Motor neuron (in vitro differentiated cells): ENCODE measurements around the gene EHMT1. TPM values are rescaled to one million over a fixed set of nuclear protein-coding genes. Genes with fewer than 3 reads are reported as not detected.
"Not testable (repeated sequence)": the region's sequence is repeated elsewhere in the genome, so short reads cannot be mapped to it uniquely, and the experiment has no call there.

Experiments
- ATAC-seq, 8 experiments: fragments of 200-7000 bp; cut with Tn5 transposase; replicated peaks in 6 of 8; 2 replicates each; pipeline ENCODE4 v1.8.0; 2021; ENCODE audit warnings: mild to moderate bottlenecking in 8 of 8, moderate library complexity in 8 of 8
- H3K27ac ChIP-seq, 2 donors: fragments of 250-450 bp; sonication (Bioruptor Pico); 2 replicates each; pipeline ENCODE4 v1.9.0; 2021; ENCODE audit warnings: antibody characterized with exemption in 2 of 2, mild to moderate bottlenecking in 2 of 2, moderate library complexity in 1 of 2
- H3K4me1 ChIP-seq, 2 donors: fragments of 250-450 bp; sonication (Bioruptor Pico); replicated peaks in 1 of 2; 2 replicates each; pipeline ENCODE4 v1.6.1; 2021; ENCODE audit warnings: antibody characterized with exemption in 2 of 2, mild to moderate bottlenecking in 2 of 2, moderate library complexity in 1 of 2
- H3K4me3 ChIP-seq, 5 donors: fragments of 250-450 bp; sonication (Bioruptor Pico); 2 replicates each; pipeline ENCODE4 v1.9.0; 2021; ENCODE audit warnings: antibody characterized with exemption in 5 of 5, mild to moderate bottlenecking in 5 of 5, moderate library complexity in 4 of 5
- WGBS, 10 experiments: fragments of 450-650 bp; shearing (Covaris generic); methylation state at CpG; one replicate each; pipeline ENCODE4 v1.0.0; 2022; 5-methylcytosine and 5-hydroxymethylcytosine counted together
- in situ Hi-C, 9 experiments: fragments of 400-800 bp; cut with MboI; loops; one replicate each; pipeline ENCODE4 v1.15.0; 2021; ENCODE audit warnings: low sequenced_read_pairs in 9 of 9, low pct_unique_long_range_greater_than_20kb in 2 of 9; ENCODE audit not compliant: unreplicated experiment in 9 of 9
- total RNA-seq, 8 experiments: library from RNA; unstranded; fragments of 300-600 nt; gene quantifications; 2 replicates each; pipeline versions ENCODE4 v1.2.3 to v1.2.4, GENCODE V29; 2022

Gene EHMT1
- total RNA-seq, 8 experiments from 2014 or later, result 25.0 to 90.6 (median 42.6) TPM

DNA sequence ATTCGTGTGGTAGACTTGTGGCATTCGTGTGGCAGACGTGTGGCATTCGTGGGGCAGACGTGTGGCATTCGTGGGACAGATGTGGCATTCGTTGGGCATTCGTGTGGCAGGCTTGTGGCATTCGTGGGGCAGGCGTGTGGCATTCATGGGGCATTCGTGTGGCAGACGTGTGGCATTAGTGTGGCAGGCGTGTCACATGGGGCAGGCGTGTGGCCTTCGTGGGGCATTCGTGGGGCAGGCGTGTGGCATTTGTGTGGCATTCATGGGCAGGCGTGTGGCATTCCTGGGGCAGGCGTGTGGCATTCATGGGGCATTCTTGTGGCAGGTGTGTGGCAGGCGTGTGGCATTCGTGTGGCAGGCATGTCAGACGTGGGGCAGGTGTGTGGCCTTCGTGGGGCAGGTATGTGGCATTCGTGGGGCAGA, 106.0 kb downstream of the EHMT1 start:
- whole genome bisulfite sequencing, 10 experiments, result 96 to 100% (median 100%) methylated on average over 1 to 6 of the region's 24 CpGs; no CpG with 5 or more reads in 6 of the 10 experiments
- no peaks in the 10 kb centered on the region for H3K4me1 ChIP-seq
- in situ Hi-C loops, result no loop called here
- ATAC-seq, result no peak
- H3K27ac ChIP-seq, result no peak overlapping the region
- H3K4me3 ChIP-seq, result no peak overlapping the region

- no peaks in the 10 kb centered on the region for H3K4me1 ChIP-seq
- H3K27ac ChIP-seq, result no peak overlapping the region
- in situ Hi-C loops, result no loop called here
- no peak overlapping the region for H3K4me3 ChIP-seq
- WGBS, 10 experiments, result 80 to 100% (median 94%) methylated on average over 1 to 9 of the region's 10 CpGs; no CpG with 5 or more reads in 5 of the 10 experiments
- no peak for ATAC-seq
Observed at GRCh38 chr9:137725598-137725997, 106.8 kb downstream of the EHMT1 start.

DNA sequence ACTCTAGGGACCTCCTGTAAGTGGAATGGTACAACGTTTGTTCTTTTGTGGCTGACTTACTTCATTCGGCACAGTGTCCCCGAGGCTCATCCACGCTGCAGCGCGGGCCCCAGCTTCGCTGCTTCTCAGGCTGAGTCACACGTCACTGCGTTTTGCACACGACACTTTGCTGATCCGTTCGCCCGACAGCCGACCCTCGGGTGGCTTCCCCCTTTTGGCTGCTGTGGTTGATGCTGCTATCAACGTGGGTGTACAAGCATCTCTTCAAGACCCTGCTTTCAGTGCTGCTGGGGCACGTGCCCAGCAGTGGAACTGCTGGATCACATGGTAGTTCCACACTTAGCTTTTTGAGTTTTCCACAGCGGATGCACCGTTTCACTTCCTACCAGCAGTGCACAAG, 107.5 kb downstream of the EHMT1 start:
- 100% methylated on average over 1 to 2 of the region's 19 CpGs; no CpG with 5 or more reads in 8 of the 10 experiments for WGBS, 10 experiments
- H3K27ac ChIP-seq, in situ Hi-C loops: not testable (repeated sequence)

DNA sequence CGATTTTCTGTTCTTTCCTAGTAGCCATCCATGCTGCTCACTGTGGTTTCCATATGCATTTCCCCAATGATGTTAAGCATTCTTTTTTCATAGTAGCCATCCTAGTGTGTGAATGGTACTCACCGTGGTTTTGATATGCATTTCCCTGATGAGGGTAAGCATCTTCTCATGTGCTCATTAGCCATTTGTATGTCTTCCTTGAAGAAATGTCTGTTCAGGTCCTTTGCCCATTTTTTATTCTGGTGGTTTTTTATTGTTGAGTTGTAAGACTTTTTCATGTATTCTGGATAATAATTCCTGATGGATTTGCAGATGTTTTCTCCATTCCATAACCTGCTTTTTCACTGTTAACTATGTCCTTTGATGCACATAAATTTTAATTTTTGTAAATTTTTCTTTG, 108.0 kb downstream of the EHMT1 start:
- H3K4me1 ChIP-seq, result no peaks in the 10 kb centered on the region
- in situ Hi-C loops, result no loop called here
- H3K27ac ChIP-seq, result no peak overlapping the region
- WGBS, 10 experiments, result 83 to 100% (median 91%) methylated on average over 1 to 2 of the region's 2 CpGs; no CpG with 5 or more reads in 2 of the 10 experiments
- no peak for ATAC-seq
- no peak overlapping the region for H3K4me3 ChIP-seq

More for the DNA sequence above, 107.5 kb downstream of the EHMT1 start:
- ATAC-seq, H3K4me1 ChIP-seq, H3K4me3 ChIP-seq: not testable (repeated sequence)

GRCh38 chr9:137727716-137728115, 108.9 kb downstream of the EHMT1 start:
- in situ Hi-C loops, result no loop called here
- Histone ChIP-seq H3K4me1 (no peaks in the 10 kb centered on the region), H3K4me3 (no peak overlapping the region), H3K27ac (no peak overlapping the region)
- no peak for ATAC-seq

- Histone ChIP-seq H3K4me1 (no peaks in the 10 kb centered on the region), H3K4me3 (no peak overlapping the region), H3K27ac (no peak overlapping the region)
- in situ Hi-C loops, result no loop called here
- WGBS, 10 experiments, result 58 to 100% (median 100%) methylated on average over 1 to 6 of the region's 20 CpGs; no CpG with 5 or more reads in 3 of the 10 experiments
- ATAC-seq, result no peak
Observed at GRCh38 chr9:137728444-137729311, 109.9 kb downstream of the EHMT1 start.

DNA sequence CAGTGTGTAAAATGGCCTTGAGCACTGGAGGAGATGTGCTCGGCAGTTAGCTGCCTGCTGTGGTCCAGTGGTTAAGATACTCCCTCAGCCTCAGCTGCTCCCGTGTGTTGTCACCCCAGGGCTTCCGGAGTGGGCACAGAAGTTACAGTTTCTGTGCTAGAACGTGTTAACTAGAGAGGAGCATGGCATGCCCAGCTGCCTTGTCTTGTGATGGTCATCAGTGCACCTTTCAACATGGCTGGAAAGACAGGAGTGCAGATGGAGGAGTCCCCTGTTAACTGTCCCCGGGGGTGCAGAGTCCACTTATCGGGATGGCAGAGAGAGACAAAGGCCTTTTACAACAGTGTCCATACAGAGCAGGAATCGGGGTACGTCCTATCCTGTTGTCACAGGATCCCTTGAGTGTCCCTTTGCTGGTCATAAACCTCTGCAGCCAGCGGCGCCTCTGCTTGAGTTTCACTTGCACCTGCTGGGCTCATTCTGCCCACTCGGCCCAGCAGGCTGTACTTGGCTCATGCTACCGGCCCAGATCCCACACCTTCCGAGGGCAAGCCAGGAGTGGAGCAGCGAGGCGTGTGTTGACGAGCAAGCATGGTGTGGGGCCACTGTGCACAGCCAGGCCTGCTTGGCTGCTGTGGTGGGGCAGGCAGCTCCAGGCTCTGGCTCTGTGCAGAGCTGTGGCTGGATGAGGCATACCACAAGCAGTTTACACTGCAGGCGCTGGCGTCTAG, 112.6 kb downstream of the EHMT1 start:
- 80 to 100% (median 95%) methylated on average over 1 to 5 of the region's 18 CpGs; no CpG with 5 or more reads in 6 of the 10 experiments for WGBS, 10 experiments
- in situ Hi-C loops, result no loop called here
- ATAC-seq, result no peak
- Histone ChIP-seq H3K27ac (no peak overlapping the region), H3K4me1 (no peaks in the 10 kb centered on the region), H3K4me3 (no peak overlapping the region)

GRCh38 chr9:137731947-137732813, 113.4 kb downstream of the EHMT1 start:
- ATAC-seq, result no peak
- WGBS, 10 experiments, result 80 to 100% (median 95%) methylated on average over 1 to 6 of the region's 24 CpGs; no CpG with 5 or more reads in 1 of the 10 experiments
- in situ Hi-C loops, result no loop called here

GRCh38 chr9:137733429-137733828, 114.6 kb downstream of the EHMT1 start:
- Histone ChIP-seq H3K27ac (no peak overlapping the region), H3K4me1 (no peaks in the 10 kb centered on the region), H3K4me3 (no peak overlapping the region)
- WGBS, 10 experiments, result 82 to 100% (median 100%) methylated on average over 1 to 5 of the region's 6 CpGs; no CpG with 5 or more reads in 2 of the 10 experiments
- in situ Hi-C loops, result no loop called here
- no peak for ATAC-seq

More at GRCh38 chr9:137731947-137732813, 113.4 kb downstream of the EHMT1 start:
- no peak overlapping the region for H3K4me3 ChIP-seq
- no peaks in the 10 kb centered on the region for H3K4me1 ChIP-seq
- no peak overlapping the region for H3K27ac ChIP-seq

DNA sequence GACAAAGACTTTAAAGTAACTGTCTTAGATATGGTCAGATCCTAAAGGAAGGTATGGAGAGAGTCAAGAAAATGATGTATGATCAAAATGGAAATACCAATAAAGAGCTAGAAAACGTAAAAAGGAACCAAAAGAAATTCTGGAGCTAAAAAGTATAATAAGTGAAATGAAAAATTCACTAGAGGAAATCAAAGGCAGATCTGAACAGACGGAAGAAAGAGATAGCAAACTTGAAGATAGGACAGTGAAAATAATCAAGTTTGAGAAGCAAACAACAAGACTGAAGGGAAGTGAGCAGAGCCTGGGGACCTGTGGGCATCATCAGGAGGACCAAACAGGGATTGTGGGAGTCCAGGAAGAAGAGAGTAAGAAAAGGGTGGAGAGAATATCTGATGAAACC, 115.4 kb downstream of the EHMT1 start:
- Histone ChIP-seq H3K4me1 (no peaks in the 10 kb centered on the region), H3K4me3 (no peak overlapping the region), H3K27ac (no peak overlapping the region)
- no peak for ATAC-seq
- WGBS, 10 experiments, result 71 to 100% (median 83%) methylated on average over 1 to 2 of the region's 2 CpGs
- in situ Hi-C loops, result no loop called here

DNA sequence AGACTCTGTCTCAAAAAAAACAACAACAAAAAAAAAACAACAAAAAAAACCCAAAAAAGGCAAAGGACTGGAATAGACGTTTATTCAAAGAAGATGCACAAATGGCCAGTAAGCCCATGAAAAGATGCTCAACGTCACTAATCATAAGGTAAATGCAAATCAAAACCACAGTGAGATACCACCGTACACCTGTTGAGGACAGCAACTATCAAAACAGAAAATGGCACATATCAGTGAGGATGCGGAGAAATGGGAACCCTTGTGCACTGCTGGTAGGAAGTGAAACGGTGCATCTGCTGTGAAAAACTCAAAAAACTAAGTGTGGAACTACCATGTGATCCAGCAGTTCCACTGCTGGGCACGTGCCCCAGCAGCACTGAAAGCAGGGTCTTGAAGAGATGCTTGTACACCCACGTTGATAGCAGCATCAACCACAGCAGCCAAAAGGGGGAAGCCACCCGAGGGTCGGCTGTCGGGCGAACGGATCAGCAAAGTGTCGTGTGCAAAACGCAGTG, 119.4 kb downstream of the EHMT1 start:
- H3K4me1 ChIP-seq, H3K27ac ChIP-seq, ATAC-seq, H3K4me3 ChIP-seq, in situ Hi-C loops: not testable (repeated sequence)
- 85 to 100% (median 94%) methylated on average over 1 to 5 of the region's 14 CpGs; no CpG with 5 or more reads in 1 of the 10 experiments for WGBS, 10 experiments

DNA sequence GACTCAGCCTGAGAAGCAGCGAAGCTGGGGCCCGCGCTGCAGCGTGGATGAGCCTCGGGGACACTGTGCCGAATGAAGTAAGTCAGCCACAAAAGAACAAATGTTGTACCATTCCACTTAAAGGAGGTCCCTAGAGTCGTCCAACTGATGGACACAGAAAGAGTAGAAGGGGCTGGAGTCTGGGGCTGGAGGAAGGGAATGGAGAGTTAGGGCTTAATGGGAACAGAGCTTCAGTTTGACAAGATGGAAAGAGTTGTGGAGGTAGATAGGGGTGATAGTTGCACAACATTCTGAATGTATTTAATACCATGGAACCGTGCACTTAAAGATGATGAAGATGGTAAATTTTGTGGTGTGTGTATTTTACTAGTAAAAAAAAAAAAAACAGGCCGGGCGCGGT, 119.9 kb downstream of the EHMT1 start:
- no peak for ATAC-seq
- WGBS, 10 experiments, result 14 to 100% (median 82%) methylated on average over 1 to 5 of the region's 11 CpGs; no CpG with 5 or more reads in 2 of the 10 experiments
- Histone ChIP-seq H3K4me3 (no peak overlapping the region), H3K27ac (no peak overlapping the region), H3K4me1 (no peaks in the 10 kb centered on the region)
- in situ Hi-C loops, result no loop called here
